NB4 (cell line): ENCODE measurements around the gene KRT15.

Experiments used
- DNase-seq: peaks from one replicate; pipeline ENCODE4 v3.0.0; 2010; ENCODE audit warnings: low read depth
- H3K4me3 ChIP-seq: one replicate; pipeline ENCODE4 v1.5.1; 2011; ENCODE audit warnings: mild to moderate bottlenecking, low read depth, low read length, moderate library complexity
- MYC ChIP-seq: IDR thresholded peaks from 2 replicates; pipeline ENCODE4 v1.6.1; 2011; ENCODE audit warnings: low read depth, low read length
- POLR2A ChIP-seq: IDR thresholded peaks from 2 replicates; pipeline ENCODE4 v1.6.1; 2011; ENCODE audit warnings: mild to moderate bottlenecking; ENCODE audit not compliant: insufficient read length; ENCODE audit errors: extremely low read depth
- TF ChIP-seq, protein P1 (sequence below): IDR thresholded peaks from one replicate; pipeline ENCODE4 v1.5.1; 2012; ENCODE audit warnings: low read depth, low read length
- TF ChIP-seq, protein P2 (sequence below): IDR thresholded peaks from 2 replicates; pipeline ENCODE4 v1.6.1; 2011; ENCODE audit warnings: low read depth, low read length

The KRT15 gene

DNA sequence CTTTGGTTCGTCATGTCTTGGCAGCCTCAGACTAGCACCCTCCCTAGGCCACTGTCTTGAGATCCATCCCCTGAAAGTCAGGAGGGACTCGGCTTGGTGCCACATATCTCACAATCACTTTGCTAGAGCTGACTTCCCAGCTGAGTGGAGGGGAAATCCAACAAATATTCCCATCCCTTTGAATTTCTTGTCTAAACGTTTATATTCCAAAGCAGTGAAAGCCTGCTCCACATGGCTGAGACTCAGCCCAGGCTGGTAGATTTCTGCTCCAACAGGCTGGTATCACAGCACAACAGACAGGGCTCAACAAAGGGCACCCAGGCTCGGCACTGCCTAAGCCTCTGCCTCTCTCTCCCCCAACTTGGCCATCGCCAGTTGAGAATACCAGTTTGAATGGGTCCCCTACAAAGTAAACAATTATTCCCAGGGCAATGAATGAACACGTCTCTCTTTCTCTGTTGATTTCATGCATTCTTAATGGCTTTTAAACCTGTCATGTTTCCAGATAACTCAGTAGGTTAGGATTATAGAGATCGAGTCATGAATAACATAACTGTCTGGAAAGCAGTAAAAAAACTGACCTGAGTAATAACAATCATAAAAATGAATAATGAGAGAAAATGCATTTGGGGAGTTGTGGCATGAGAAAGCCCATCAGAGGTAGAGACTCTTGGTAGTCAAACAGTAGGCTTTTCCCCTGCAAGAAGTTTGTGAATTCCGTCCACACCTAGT lies 14.3 kb downstream of the KRT15 start:
- no peak overlapping the region for H3K4me3 ChIP-seq
- no peak for DNase-seq
- TF ChIP-seq, protein P1, sequence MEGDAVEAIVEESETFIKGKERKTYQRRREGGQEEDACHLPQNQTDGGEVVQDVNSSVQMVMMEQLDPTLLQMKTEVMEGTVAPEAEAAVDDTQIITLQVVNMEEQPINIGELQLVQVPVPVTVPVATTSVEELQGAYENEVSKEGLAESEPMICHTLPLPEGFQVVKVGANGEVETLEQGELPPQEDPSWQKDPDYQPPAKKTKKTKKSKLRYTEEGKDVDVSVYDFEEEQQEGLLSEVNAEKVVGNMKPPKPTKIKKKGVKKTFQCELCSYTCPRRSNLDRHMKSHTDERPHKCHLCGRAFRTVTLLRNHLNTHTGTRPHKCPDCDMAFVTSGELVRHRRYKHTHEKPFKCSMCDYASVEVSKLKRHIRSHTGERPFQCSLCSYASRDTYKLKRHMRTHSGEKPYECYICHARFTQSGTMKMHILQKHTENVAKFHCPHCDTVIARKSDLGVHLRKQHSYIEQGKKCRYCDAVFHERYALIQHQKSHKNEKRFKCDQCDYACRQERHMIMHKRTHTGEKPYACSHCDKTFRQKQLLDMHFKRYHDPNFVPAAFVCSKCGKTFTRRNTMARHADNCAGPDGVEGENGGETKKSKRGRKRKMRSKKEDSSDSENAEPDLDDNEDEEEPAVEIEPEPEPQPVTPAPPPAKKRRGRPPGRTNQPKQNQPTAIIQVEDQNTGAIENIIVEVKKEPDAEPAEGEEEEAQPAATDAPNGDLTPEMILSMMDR, result no peak
- TF ChIP-seq, protein P2, sequence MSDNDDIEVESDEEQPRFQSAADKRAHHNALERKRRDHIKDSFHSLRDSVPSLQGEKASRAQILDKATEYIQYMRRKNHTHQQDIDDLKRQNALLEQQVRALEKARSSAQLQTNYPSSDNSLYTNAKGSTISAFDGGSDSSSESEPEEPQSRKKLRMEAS, result no peak
- TF ChIP-seq MYC (no peak), POLR2A (no peak)

DNA sequence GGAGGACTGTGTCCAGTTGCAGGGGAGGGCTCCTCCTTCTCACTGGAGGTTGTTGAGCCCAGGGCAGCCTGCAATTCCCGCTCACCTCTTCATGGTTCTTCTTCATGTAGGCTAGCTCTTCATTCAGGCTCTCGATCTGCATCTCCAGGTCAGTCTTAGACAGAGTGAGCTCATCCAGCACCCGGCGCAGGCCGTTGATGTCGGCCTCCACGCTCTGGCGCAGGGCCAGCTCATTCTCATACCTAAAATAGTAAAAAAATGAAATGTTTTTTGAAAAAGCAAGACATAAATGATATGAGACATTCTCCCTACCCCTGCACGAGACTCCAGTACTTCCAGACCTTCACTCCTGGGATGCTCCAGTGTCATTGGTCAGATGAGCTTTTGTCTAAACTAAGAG lies 15.5 kb downstream of the KRT15 start:
- TF ChIP-seq POLR2A (no peak), MYC (no peak)
- TF ChIP-seq, protein P2, result no peak
- TF ChIP-seq, protein P1, result no peak

DNA sequence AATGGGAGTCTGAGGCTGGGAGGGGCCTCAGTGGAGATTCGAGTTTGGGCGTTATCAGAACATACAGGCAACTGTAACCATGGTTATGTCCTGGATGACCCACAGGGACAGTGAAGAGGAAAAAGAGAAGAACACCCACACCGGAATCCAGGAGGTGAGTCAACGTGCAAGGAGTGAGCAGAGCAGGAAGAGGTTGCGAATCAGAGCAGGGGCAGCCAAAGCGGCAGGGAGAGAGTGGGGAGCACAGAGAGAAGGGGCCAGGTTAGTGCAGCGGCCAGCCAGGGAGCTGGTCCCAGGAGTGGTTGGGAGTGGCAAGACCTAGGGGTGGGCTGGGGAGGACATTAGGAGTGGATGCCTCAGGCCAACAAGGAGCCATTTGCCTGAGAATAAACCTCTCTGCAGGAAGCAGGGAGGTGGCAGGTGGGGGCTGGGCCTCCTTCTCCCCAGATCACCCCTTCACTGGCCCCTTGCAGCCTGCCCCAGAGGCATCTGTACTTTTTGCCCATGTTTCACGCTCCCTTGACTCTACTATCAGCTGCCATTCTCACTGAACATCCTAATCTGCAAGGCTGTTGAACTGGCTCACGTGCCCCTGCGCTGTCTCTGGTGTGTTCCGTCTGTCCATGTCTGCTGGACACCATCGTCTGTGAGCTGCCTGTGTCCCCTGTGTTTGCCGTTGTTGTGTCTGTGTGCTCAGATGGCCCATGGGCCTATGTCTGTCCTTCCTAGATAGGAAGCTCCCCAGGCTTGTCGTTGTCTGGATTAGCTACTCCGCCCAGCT lies 18.4 kb downstream of the KRT15 start:
- TF ChIP-seq, protein P1, result no peak
- no peak for TF ChIP-seq MYC
- TF ChIP-seq, protein P2, result no peak
- no peak for TF ChIP-seq POLR2A
- DNase-seq, result peak; percentile 24
- H3K4me3 ChIP-seq, result no peak overlapping the region

More for the DNA sequence above, 15.5 kb downstream of the KRT15 start:
- no peak overlapping the region for H3K4me3 ChIP-seq
- DNase-seq, result no peak

DNA sequence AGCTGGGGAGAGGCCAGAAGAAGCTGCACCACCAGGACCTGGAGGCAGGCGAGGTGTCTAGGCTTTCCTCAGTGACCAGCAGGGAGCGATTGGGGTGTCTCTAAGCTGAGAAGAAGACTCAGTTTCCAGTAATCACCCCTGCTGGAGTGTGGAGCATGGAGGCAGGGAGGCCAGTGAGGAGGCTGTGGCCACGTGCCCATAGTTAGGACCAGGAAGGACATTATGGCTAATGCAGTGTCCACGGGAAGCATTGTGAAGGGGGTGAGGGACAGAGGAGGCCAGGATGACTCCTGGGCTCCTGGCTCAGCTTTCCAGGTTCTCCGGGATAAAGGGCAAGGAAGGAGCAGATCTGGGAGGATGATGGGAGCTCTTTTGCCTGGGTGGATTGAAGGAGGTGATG lies 19.0 kb downstream of the KRT15 start:
- H3K4me3 ChIP-seq, result no peak overlapping the region
- TF ChIP-seq MYC, result no peak
- no peak for TF ChIP-seq POLR2A
- TF ChIP-seq, protein P2, result no peak
- DNase-seq, result no peak

DNA sequence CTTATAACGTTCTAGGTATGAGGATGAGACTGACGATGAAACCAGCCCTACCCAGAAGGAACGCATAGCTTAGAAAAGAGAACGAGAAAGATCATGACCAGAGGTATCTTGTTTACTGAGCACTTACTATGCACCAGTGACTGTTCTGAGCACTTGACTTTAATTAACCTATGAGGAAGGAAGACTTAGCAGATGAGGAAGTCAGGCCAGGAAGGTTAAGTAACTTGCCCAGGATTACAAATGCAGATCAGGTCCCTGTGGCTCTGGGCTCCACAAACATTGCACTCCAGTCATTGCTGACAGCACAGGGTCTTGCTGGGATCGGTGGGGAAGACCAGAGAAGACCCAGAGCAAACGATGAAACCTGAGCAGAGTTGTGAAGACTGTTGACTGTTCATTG lies 20.4 kb downstream of the KRT15 start:
- H3K4me3 ChIP-seq, result no peak overlapping the region
- peak; percentile 59 for DNase-seq
- TF ChIP-seq POLR2A (no peak), MYC (no peak)
- TF ChIP-seq, protein P2, result no peak
- TF ChIP-seq, protein P1, result no peak
